NCI-H774 (cell line): ENCODE results near the gene CS.

Experiments
- DNase-seq: peaks from one replicate; lab custom pipeline; 2025; lab: John Stamatoyannopoulos, UW

CS gene

DNA sequence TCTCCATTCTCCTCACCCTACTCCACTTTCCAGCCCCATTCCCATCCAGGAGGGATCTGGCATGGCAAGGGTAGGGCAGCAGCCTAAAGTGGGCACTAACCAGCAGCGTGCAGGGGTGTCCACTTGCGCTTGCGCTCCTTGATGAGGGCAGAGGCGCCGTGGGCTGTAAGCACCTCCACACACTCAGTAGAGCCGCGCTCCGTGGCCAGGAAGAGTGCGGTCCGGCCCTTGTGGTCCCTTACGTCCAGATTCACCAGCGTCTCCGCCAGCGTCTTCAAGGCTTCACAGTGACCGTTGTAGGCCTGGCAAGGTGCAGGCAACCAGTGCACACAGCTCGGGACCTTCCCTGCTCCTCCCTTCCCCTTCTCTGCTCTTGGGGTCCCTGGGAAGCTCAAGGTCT, 52.2 kb downstream of the CS start:
- DNase-seq = no peak

DNA sequence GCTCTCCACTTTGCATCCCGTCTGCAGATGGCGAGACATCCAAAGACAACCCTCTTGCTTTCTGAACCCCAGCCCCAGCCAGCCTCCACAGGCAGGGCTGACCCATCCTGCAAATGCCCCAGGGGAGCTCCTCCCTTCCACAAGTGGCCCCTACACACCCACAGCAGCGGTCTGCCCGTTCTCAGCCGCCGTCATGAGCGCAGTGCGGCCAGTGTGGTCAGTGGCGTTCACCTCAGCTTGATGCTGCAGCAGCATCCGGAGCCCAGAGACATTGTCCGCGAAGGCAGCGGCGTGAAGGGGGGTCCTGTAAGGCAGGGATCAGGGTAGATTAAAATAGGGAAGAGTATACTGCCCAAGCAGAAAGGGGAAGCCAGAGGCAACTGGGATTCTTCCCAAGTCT, 55.6 kb downstream of the CS start:
- DNase-seq = no peak

- DNase-seq = no peak
Observed at GRCh38 chr12:56243731-56244181, 56.4 kb downstream of the CS start.

- no peak for DNase-seq
Observed at GRCh38 chr12:56242986-56243385, 57.1 kb downstream of the CS start.

- DNase-seq = no peak
Observed at GRCh38 chr12:56241424-56242303, 58.5 kb downstream of the CS start.

DNA sequence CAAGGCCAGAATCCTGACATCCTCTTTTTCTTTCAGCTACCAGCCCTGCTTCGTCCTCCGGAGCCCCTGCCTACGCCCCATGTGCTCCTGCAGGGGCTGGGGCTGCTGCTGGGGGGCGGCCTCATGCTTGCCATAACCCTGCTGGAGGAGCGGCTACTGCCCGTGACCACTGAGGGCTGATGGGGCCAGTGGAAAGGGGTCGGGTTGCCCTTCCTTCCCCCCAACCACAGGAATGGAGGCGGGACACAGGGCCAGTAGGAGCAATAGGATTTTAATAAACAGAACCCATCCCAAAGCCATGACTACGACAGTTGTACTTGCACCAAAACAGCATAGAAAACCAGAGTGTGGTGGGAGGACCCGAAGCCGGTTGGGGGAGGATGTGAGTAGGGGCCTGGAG, 62.6 kb downstream of the CS start:
- no peak for DNase-seq

DNA sequence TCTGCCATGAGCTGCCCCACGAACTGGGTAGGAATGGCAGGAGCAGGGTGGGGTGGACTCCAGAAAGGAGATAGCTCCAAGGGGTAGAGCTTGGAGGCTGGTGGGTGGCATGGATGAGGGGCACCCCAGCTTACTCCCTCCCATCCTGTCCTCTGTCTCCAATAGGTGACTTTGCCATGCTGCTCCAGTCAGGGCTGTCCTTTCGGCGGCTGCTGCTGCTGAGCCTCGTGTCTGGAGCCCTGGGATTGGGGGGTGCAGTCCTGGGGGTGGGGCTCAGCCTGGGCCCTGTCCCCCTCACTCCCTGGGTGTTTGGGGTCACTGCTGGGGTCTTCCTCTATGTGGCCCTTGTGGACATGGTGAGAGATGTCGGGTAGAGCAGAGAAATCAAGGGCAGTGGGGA, 63.1 kb downstream of the CS start:
- no peak for DNase-seq

GRCh38 chr12:56236091-56236490, 64.0 kb downstream of the CS start:
- no peak for DNase-seq

DNA sequence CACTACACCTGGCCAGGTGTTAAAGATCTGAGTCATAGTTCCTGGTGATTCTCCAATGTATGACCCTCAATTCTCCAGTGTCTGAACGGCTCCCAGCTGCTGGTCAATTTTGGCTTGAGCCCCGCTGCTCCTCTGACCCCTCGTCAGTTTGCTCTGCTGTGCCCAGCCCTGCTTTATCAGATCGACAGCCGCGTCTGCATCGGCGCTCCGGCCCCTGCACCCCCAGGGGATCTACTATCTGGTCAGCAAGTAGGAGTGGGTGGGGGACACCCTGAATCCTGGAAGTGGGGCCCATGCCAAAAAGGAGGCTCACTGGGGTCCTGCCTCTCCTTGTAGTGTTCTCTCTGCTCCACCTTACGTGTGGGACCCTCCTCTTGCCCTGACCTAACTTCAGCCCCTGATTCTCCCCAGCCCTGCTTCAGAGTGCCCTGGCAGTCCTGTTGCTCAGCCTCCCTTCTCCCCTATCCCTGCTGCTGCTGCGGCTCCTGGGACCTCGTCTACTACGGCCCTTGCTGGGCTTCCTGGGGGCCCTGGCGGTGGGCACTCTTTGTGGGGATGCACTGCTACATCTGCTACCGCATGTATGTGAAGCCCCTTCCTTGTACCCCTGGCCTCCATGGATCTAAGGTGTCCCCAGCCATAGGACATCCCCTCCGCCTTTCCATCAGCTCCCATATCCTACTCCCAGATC, 65.2 kb downstream of the CS start:
- no peak for DNase-seq

DNA sequence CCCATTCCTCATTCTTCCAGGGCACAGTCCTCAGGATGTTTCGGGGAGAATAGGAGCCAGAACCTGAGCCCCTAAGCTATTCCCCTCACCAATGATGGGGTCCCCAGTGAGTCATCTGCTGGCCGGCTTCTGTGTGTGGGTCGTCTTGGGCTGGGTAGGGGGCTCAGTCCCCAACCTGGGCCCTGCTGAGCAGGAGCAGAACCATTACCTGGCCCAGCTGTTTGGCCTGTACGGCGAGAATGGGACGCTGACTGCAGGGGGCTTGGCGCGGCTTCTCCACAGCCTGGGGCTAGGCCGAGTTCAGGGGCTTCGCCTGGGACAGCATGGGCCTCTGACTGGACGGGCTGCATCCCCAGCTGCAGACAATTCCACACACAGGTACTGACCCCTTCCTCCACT, 68.9 kb downstream of the CS start:
- no peak for DNase-seq

GRCh38 chr12:56230432-56231183, 69.5 kb downstream of the CS start:
- no peak for DNase-seq

- no peak for DNase-seq
Observed at GRCh38 chr12:56229916-56230431, 70.2 kb downstream of the CS start, which contains the start of gene SLC39A5. Gene SLC39A5, plus strand, starts transcription at chr12:56230051. Its CDS starts 1,224 bp downstream, at chr12:56231275.

- no peak for DNase-seq
Observed at GRCh38 chr12:56229082-56229481, 71.0 kb downstream of the CS start.

DNA sequence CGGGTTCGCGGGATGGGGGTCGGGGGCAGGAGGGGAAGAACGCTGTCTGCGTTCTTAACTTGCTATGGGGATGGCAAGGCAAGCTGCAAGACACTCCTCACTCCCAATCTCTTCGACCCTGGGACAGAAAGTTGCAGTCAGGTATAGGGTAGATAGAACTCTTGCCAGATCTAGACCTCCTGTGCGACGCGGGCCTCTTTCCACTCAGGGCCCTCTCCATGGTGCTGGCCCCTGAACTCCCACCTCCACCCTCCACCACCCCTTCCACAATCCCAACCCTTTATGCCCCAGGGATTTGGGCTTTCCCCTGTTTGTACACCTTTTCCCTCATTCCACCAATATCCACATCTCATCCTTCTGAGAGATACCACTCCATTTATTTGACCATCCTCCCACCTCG, 75.2 kb downstream of the CS start:
- DNase-seq = no peak

- DNase-seq = peak; percentile 98
Observed at GRCh38 chr12:56224102-56224701, 75.9 kb downstream of the CS start, which contains the start of gene NABP2. Gene NABP2, plus strand, starts transcription at chr12:56224342. Its CDS starts 515 bp downstream, at chr12:56224857.

DNA sequence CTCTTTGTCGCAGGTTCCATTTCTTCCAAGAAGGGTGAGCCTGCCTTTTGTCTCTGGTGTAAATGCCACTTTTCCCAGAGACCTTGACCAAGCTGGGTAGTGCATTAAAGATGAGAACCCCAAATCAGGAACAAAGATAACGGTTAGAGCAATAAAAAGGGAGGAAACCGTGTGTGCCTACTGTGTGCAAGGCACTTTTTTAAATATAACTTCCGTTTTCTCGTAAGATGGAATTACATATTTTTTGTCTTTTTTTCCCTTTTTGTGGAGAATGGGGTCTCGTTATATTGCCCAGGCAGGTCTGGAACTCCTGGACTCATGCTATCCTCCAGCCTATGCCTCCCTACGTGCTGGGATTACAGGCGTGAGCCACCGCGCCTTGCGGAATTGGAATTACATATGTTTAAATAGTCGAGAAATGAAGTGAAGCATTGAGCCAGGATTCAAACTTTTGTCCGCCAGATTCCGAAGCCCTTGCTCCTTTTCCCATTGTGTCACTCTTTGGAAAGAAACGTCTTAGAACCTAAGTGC, 76.5 kb downstream of the CS start:
- no peak for DNase-seq

GRCh38 chr12:56222531-56222895, 77.6 kb downstream of the CS start:
- DNase-seq = peak; percentile 28

- DNase-seq = peak; percentile 97
Observed at GRCh38 chr12:56221757-56222530, 78.2 kb downstream of the CS start, which contains the start of gene RNF41. Gene RNF41, minus strand, starts transcription at chr12:56221922. Its CDS starts 7,875 bp downstream, at chr12:56214047.
